ENCODE measurements around the gene FBXO47.

Gene FBXO47

GRCh38 chr17:38889745-38890409 is 77.3 kb downstream of the FBXO47 start:
- in situ Hi-C loops (cut with HindIII; ENCODE audit: low sequenced_read_pairs), result loop anchor here (25.0 kb wide), 1 partner anchor 297 kb away; the partner anchor contains the start of gene CACNB1

GRCh38 chr17:38888842-38889241 is 78.4 kb downstream of the FBXO47 start:
- in situ Hi-C loops (cut with HindIII; ENCODE audit: low sequenced_read_pairs), result loop anchor here (25.0 kb wide), 1 partner anchor 298 kb away; the partner anchor contains the start of gene CACNB1

DNA sequence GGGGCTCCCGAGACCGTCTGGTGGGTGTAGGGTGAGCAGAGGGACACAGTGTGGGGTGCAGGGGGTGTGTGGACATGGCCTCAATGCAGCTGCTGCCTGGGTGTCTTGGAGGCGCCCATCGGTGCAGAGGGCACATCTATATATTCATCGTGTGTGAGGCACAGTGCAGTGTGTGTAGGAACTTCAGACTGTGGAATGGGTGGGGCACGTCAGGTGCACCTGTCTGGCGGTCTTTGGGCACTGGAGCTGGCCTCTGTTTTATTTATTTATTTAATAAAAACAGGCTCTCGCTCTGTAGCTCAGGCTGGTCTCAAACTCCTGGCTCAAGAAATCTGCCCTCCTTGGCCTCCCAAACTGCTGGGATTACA is 80.6 kb downstream of the FBXO47 start:
- in situ Hi-C loops (cut with HindIII; ENCODE audit: low sequenced_read_pairs), result loop anchor here (25.0 kb wide), 1 partner anchor 301 kb away; the partner anchor contains the start of gene CACNB1
